PC-3 (cell line): ENCODE results near the gene LRP1B. TPM values are rescaled to one million over a fixed set of nuclear protein-coding genes. Genes with fewer than 3 reads are reported as not detected.
A peak's percentile ranks its signal among the peaks of the same experiment; 100 is the strongest.

Source experiments
- ATAC-seq: fragments of 200-7000 bp; cut with Tn5 transposase; 2 replicates; pipeline ENCODE4 v1.9.1; 2020; ENCODE audit warnings: mild to moderate bottlenecking, moderate library complexity
- BruUV-seq: library from RNA; stranded (reverse); fragments of 400-500 nt; replicated peaks from 2 replicates; lab custom pipeline; 2021; lab: Mats Ljungman, UMichigan
- CTCF ChIA-PET: fragments of 300-600 bp; sonication (Branson Sonifier 250); formaldehyde crosslinking; loops from one replicate; lab custom pipeline; 2022; ENCODE audit warnings: antibody characterized with exemption; lab: Charles Lee
- POLR2A ChIA-PET: fragments of 300-600 bp; sonication (Branson Sonifier 250); formaldehyde crosslinking; loops from one replicate; lab custom pipeline; 2022; ENCODE audit warnings: antibody characterized with exemption; ENCODE audit not compliant: unreplicated experiment; lab: Charles Lee
- DNase-seq: peaks from one replicate; pipeline ENCODE4 v3.0.0-alpha.2; 2015
- H2AFZ ChIP-seq: fragments of 300-600 bp; sonication (generic); 2 replicates; pipeline ENCODE4 v1.6.0; 2016; ENCODE audit warnings: antibody characterized with exemption, low read length
- H3F3A ChIP-seq: fragments of 300-600 bp; sonication (generic); one replicate; pipeline ENCODE4 v1.6.0; 2017; ENCODE audit warnings: antibody characterized with exemption, low read length, control low read depth, mild to moderate bottlenecking; ENCODE audit not compliant: unreplicated experiment
- H3K27ac ChIP-seq: fragments of 300-600 bp; sonication (generic); 2 replicates; pipeline ENCODE4 v1.5.1; 2016; ENCODE audit warnings: mild to moderate bottlenecking, low read length
- H3K27me3 ChIP-seq: fragments of 300-600 bp; sonication (generic); 2 replicates; pipeline ENCODE4 v1.6.1; 2016; ENCODE audit warnings: low read length, mixed read lengths
- H3K36me3 ChIP-seq: fragments of 300-600 bp; sonication (generic); 2 replicates; pipeline ENCODE4 v1.6.1; 2016; ENCODE audit warnings: low read depth, mixed run types, low read length, mixed read lengths
- H3K4me1 ChIP-seq: fragments of 300-600 bp; sonication (generic); 2 replicates; pipeline ENCODE4 v1.5.1; 2016; ENCODE audit warnings: low read length; ENCODE audit not compliant: insufficient read depth
- H3K4me2 ChIP-seq: fragments of 300-600 bp; sonication (generic); 2 replicates; pipeline ENCODE4 v1.6.0; 2016; ENCODE audit warnings: low read length
- H3K4me3 ChIP-seq: fragments of 300-600 bp; sonication (generic); 2 replicates; pipeline ENCODE4 v1.5.1; 2016; ENCODE audit warnings: mild to moderate bottlenecking, low read length, mixed read lengths
- H3K79me2 ChIP-seq: fragments of 300-600 bp; sonication (generic); 2 replicates; pipeline ENCODE4 v1.6.1; 2017; ENCODE audit warnings: low read length, mixed read lengths
- H3K9ac ChIP-seq: fragments of 300-600 bp; sonication (generic); 2 replicates; pipeline ENCODE4 v1.6.0; 2016; ENCODE audit warnings: mild to moderate bottlenecking, low read length
- H3K9me2 ChIP-seq: fragments of 300-600 bp; sonication (generic); replicated peaks from 2 replicates; pipeline ENCODE4 v1.6.1; 2016; ENCODE audit warnings: mixed run types, low read length, mixed read lengths
- H3K9me3 ChIP-seq: fragments of 300-600 bp; sonication (generic); 2 replicates; pipeline ENCODE4 v1.6.1; 2016; ENCODE audit warnings: low read length, mixed read lengths
- H4K20me1 ChIP-seq: fragments of 300-600 bp; sonication (generic); 2 replicates; pipeline ENCODE4 v1.6.1; 2016; ENCODE audit warnings: low read length, mixed read lengths
- EZH2 ChIP-seq: fragments of 300-600 bp; sonication (generic); IDR thresholded peaks from one replicate; pipeline ENCODE4 v1.6.1; 2017; ENCODE audit warnings: antibody characterized with exemption, mild to moderate bottlenecking, low read length; ENCODE audit not compliant: unreplicated experiment
- EZH2phosphoT487 ChIP-seq: fragments of 300-600 bp; sonication (generic); IDR thresholded peaks from 2 replicates; pipeline ENCODE4 v1.6.1; 2018; ENCODE audit warnings: mild to moderate bottlenecking, antibody characterized with exemption, low read length, borderline replicate concordance
- intact Hi-C: fragments of 100-400 bp; cut with micrococcal nuclease; formaldehyde crosslinking; loops from 2 replicates; pipeline ENCODE4 v1.9.0; 2023
- total RNA-seq: library from RNA; depleted of rRNA; stranded (reverse); fragments of >200 nt; gene quantifications from 2 replicates; pipeline ENCODE4 v1.2.3, GENCODE V29; 2014
- TF ChIP-seq, protein P1 (sequence below): fragments of 300-600 bp; sonication (generic); conservative IDR thresholded peaks from 2 replicates; pipeline ENCODE4 v1.5.1; 2017; ENCODE audit warnings: antibody characterized with exemption, low read depth, mild to moderate bottlenecking, low read length

The LRP1B gene
- total RNA-seq, 1 experiment from 2014 or later = 0.04 TPM

- POLR2A ChIA-PET = no interaction called here
- CTCF ChIA-PET = no interaction called here
- Histone ChIP-seq H4K20me1 (no peaks in the 10 kb centered on the region), H3K9me3 (no peaks in the 10 kb centered on the region), H3K4me3 (no peak overlapping the region), H3K9me2 (no peaks in the 10 kb centered on the region), H3K27me3 (no peaks in the 10 kb centered on the region), H2AFZ (no peak overlapping the region), H3K4me2 (no peak overlapping the region), H3F3A (no peaks in the 10 kb centered on the region), H3K27ac (no peak overlapping the region), H3K4me1 (no peaks in the 10 kb centered on the region), H3K9ac (no peak overlapping the region), H3K36me3 (no peaks in the 10 kb centered on the region), H3K79me2 (no peaks in the 10 kb centered on the region)
- no peak for ATAC-seq
- TF ChIP-seq, protein P1, sequence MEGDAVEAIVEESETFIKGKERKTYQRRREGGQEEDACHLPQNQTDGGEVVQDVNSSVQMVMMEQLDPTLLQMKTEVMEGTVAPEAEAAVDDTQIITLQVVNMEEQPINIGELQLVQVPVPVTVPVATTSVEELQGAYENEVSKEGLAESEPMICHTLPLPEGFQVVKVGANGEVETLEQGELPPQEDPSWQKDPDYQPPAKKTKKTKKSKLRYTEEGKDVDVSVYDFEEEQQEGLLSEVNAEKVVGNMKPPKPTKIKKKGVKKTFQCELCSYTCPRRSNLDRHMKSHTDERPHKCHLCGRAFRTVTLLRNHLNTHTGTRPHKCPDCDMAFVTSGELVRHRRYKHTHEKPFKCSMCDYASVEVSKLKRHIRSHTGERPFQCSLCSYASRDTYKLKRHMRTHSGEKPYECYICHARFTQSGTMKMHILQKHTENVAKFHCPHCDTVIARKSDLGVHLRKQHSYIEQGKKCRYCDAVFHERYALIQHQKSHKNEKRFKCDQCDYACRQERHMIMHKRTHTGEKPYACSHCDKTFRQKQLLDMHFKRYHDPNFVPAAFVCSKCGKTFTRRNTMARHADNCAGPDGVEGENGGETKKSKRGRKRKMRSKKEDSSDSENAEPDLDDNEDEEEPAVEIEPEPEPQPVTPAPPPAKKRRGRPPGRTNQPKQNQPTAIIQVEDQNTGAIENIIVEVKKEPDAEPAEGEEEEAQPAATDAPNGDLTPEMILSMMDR = no peak
- TF ChIP-seq EZH2 = no peak
- TF ChIP-seq EZH2phosphoT487 = no peak
- intact Hi-C loops = no loop called here
- no peak for DNase-seq
- no TSS peak for BruUV-seq
These were observed 72.7 kb downstream of the LRP1B start for GRCh38 chr2:142058149-142058548.

DNA sequence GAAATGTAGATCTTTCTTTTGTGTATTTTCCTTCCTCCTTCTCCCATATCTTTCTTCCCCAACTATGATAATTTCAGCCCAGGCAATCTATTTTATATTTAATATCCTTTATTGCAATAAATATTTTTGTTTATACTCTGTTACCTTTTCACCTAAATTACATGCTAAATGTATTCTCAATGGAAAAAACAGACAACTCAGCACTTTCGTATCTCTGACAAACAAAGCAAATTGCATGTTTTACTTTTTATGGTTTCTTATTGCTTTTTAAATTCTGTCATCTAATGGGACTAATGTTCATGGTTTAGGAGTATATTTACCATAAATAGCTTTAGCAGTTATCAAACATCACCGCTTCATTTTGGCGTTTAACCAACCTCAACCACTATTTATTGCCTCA, 74.0 kb downstream of the LRP1B start:
- Histone ChIP-seq H3K9me2 (no peaks in the 10 kb centered on the region), H3F3A (no peaks in the 10 kb centered on the region), H3K9ac (no peak overlapping the region), H3K4me1 (no peaks in the 10 kb centered on the region), H3K9me3 (no peaks in the 10 kb centered on the region), H2AFZ (no peak overlapping the region), H3K27ac (no peak overlapping the region), H3K4me3 (no peak overlapping the region), H3K36me3 (no peaks in the 10 kb centered on the region), H4K20me1 (no peaks in the 10 kb centered on the region), H3K79me2 (no peaks in the 10 kb centered on the region), H3K27me3 (no peaks in the 10 kb centered on the region), H3K4me2 (no peak overlapping the region)
- ChIA-PET CTCF (no interaction called here), POLR2A (no interaction called here)
- intact Hi-C loops = no loop called here
- TF ChIP-seq EZH2phosphoT487 (no peak), EZH2 (no peak)
- TF ChIP-seq, protein P1 = no peak
- BruUV-seq = no TSS peak
- DNase-seq = no peak
- no peak for ATAC-seq

DNA sequence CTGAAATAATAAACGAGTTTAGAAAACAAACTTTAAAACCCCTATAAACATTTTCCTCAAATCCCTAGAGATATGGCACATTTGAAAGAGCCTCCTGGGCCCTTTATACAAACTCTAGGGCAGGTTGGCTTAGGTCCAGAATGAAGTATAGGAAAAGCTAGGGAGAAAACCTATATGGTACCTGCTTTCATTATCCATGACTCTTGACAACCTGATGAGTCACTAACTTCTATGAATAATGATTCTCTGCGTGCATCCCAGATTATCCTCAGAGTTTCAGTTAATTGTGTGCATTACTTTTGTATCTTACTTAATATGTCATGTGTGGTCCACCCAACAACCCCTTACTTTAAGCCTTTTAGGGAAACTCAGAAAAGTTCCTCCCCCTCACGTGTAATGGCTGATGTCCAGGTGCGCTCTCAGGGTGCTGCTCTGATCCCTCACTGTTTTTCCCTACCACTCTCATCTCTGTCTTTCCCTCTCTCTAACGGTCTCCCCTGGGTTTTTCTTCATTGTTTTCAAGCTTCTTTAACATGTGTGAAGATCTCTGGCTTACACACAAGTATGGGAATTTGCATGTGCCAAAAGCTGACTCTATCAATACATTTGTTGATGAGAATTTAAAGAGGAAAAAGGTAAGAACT, 78.5 kb downstream of the LRP1B start:
- no peak; the same call in 1 of the 2 replicates for ATAC-seq
- TF ChIP-seq EZH2 (no peak), EZH2phosphoT487 (no peak)
- TF ChIP-seq, protein P1 = no peak
- H2AFZ ChIP-seq = no peak overlapping the region
- no peak overlapping the region for H3K4me3 ChIP-seq
- no peak overlapping the region for H3K27ac ChIP-seq
- no peaks in the 10 kb centered on the region for H4K20me1 ChIP-seq
- H3K79me2 ChIP-seq = no peaks in the 10 kb centered on the region
- H3K4me1 ChIP-seq = peaks cover 14% of the 10 kb centered on the region; the same call in 1 of the 2 replicates
- no peaks in the 10 kb centered on the region for H3K36me3 ChIP-seq
- no peak overlapping the region for H3K4me2 ChIP-seq
- no peaks in the 10 kb centered on the region for H3K9me2 ChIP-seq
- H3K9me3 ChIP-seq = no peaks in the 10 kb centered on the region
- no peaks in the 10 kb centered on the region for H3K27me3 ChIP-seq
- H3F3A ChIP-seq = no peaks in the 10 kb centered on the region
- CTCF ChIA-PET = no interaction called here
- intact Hi-C loops = no loop called here
- DNase-seq = peak; percentile 40
- BruUV-seq = no TSS peak
- POLR2A ChIA-PET = no interaction called here
- H3K9ac ChIP-seq = no peak overlapping the region
